Nephron (organoid): ENCODE results near the gene TRPV2.
A peak's percentile ranks its signal among the peaks of the same experiment; 100 is the strongest.

Experiments used
- H3K27ac Mint-ChIP-seq, 3 experiments: 2 replicates each; pipeline ENCODE4 v1.8.0; 2020; ENCODE audit warnings: mixed read lengths in 3 of 3, mild to moderate bottlenecking in 2 of 3, moderate library complexity in 1 of 3
- H3K27me3 Mint-ChIP-seq: 2 replicates; pipeline ENCODE4 v1.8.0; 2021; ENCODE audit warnings: low read depth, mild to moderate bottlenecking, moderate library complexity, mixed read lengths
- H3K36me3 Mint-ChIP-seq: 2 replicates; pipeline ENCODE4 v1.8.0; 2020; ENCODE audit warnings: low read depth, mixed read lengths
- H3K4me1 Mint-ChIP-seq: 2 replicates; pipeline ENCODE4 v1.8.0; 2020; ENCODE audit warnings: mixed read lengths
- H3K4me3 Mint-ChIP-seq, 3 experiments: 2 replicates each; pipeline ENCODE4 v1.8.0; 2020; ENCODE audit warnings: mild to moderate bottlenecking in 3 of 3, mixed read lengths in 3 of 3, moderate library complexity in 2 of 3
- H3K9me3 Mint-ChIP-seq: 2 replicates; pipeline ENCODE4 v1.8.0; 2020; ENCODE audit warnings: mixed read lengths
- TF ChIP-seq, protein P1 (sequence below), 3 experiments: fragments of 200-600 bp; sonication (generic); IDR thresholded peaks; one replicate each; pipeline ENCODE4 v1.5.0; 2021; ENCODE audit warnings: antibody characterized with exemption in 3 of 3; ENCODE audit not compliant: unreplicated experiment in 3 of 3

TRPV2 gene

DNA sequence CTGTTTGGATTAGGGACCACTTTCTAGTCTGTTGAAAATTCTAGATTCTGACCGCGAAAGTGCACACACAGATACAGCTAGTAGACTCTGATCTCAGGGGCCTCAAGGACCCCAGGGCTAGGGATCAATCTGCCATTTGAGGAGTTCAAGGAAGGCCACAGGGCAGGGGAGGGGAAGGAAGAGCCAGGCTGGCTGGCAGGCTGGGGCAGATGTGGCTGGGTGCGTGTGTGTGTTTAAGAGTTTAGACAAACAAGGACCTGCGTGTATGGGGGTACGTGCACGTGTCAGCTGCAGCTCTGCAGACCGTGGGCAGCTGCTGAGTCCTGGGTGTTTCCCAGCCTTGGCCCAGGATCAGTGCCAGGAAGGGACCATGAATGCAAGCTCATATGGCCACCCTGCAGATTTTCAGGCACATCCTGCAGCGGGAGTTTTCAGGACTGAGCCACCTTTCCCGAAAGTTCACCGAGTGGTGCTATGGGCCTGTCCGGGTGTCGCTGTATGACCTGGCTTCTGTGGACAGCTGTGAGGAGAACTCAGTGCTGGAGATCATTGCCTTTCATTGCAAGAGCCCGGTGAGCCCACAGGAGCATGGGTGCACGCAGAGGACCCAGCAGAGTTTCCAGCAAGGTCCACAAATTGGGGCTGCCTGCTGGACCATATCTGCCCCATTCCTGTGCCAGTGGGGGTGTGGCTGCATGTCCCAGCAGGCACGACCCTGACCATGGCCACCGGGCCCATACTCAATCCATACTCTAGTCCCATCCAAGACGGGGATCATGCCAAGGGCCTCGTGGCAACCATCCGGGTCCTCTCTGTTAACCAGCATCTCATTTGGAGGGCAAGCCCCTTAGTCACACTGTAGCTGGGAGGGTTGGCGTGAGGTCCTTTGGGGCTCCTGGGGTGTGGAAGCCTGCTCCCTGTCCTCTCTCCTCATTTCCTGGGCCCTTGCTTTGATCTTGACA is 10.6 kb downstream of the TRPV2 start:
- Mint-ChIP-seq H3K4me3 (no peak overlapping the region), H3K4me1 (peaks cover 15% of the 10 kb centered on the region), H3K36me3 (no peaks in the 10 kb centered on the region), H3K9me3 (no peaks in the 10 kb centered on the region), H3K27me3 (no peaks in the 10 kb centered on the region), H3K27ac (no peak overlapping the region)
- TF ChIP-seq, protein P1, sequence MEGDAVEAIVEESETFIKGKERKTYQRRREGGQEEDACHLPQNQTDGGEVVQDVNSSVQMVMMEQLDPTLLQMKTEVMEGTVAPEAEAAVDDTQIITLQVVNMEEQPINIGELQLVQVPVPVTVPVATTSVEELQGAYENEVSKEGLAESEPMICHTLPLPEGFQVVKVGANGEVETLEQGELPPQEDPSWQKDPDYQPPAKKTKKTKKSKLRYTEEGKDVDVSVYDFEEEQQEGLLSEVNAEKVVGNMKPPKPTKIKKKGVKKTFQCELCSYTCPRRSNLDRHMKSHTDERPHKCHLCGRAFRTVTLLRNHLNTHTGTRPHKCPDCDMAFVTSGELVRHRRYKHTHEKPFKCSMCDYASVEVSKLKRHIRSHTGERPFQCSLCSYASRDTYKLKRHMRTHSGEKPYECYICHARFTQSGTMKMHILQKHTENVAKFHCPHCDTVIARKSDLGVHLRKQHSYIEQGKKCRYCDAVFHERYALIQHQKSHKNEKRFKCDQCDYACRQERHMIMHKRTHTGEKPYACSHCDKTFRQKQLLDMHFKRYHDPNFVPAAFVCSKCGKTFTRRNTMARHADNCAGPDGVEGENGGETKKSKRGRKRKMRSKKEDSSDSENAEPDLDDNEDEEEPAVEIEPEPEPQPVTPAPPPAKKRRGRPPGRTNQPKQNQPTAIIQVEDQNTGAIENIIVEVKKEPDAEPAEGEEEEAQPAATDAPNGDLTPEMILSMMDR (IDR thresholded peaks at IDR 0.05; ENCODE audit: unreplicated experiment in 3 of 3): no peak

DNA sequence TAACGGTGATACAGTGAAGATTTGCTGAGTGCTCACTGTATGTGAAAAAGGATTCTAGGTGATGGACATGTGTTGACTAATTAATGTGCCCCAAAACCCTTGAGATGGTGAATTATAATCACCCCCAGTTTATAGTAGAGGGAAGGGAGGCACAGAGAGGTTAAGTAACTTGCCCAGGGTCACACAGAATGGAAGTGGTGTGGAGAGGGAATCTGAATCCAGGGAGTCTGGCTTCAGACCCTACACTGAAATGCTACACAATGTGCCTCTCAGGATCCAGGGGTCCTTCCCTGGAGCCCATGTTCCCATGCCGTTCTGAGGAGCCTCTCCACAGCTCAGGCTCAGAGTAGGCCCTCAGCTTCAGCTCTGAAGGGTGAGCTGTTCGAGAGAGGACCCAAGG is 11.6 kb downstream of the TRPV2 start:
- TF ChIP-seq, protein P1 (IDR thresholded peaks at IDR 0.05; ENCODE audit: unreplicated experiment in 3 of 3): no peak
- no peak overlapping the region for H3K27ac Mint-ChIP-seq
- peaks cover 15% of the 10 kb centered on the region for H3K4me1 Mint-ChIP-seq
- H3K4me3 Mint-ChIP-seq: no peak overlapping the region
- no peaks in the 10 kb centered on the region for H3K36me3 Mint-ChIP-seq
- no peaks in the 10 kb centered on the region for H3K9me3 Mint-ChIP-seq
- no peaks in the 10 kb centered on the region for H3K27me3 Mint-ChIP-seq

DNA sequence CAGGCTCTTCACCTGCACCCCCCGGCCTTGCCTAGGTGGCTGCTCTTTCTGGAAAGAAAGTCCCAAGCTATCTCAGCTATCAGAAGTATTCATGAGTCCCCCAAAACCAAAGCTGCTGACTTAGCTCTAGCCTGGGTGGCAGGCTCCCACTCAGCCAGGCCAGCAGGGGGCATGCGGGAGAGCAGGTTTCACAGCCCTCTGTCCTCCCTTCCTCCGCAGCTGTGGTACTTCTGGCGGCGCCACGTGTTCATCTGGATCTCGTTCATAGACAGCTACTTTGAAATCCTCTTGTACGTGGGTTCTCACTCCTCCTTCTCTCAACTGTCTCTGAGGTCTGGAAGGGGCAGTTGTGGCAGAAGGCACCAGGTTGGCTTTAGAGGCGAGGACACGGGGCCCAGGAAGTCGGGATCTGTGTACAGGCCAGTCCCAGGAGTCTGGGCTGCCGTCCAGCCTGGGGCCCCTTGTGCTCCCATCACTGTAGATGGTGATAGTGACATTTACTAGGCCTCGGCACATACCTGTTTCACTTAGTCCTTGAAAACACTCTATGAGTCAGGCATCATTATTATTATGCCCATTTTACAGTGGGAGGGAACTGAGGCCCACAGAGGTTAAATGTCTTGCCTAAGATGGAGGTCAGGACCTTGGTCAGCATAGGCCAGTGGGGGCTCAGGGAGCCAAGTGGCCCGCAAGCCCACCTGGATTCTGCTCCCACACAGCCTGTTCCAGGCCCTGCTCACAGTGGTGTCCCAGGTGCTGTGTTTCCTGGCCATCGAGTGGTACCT is 12.9 kb downstream of the TRPV2 start:
- Mint-ChIP-seq H3K27me3 (no peaks in the 10 kb centered on the region), H3K9me3 (no peaks in the 10 kb centered on the region), H3K27ac (no peak overlapping the region), H3K4me3 (no peak overlapping the region), H3K36me3 (no peaks in the 10 kb centered on the region), H3K4me1 (peaks cover 15% of the 10 kb centered on the region)
- TF ChIP-seq, protein P1 (IDR thresholded peaks at IDR 0.05; ENCODE audit: unreplicated experiment in 3 of 3): peak; percentile 44 to 62 (median 52)

DNA sequence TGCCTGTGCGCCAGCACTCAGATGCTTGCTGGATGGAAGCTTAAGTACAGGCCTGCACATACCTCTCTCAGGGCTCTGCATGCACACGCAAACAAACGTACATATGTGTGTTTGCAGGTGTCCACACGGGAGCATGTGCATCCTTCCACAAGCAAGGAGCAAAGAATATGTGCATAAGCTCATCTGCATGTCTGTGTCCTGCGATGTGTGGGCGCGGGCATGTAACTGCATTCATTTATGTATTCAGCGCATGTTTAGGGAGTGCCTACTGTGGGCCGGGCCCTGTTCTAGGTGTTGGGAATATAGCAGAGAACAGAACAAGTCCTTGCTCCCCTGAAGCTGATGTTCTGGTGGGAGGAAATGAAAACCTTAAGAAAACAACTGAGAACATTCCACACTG is 13.7 kb downstream of the TRPV2 start:
- TF ChIP-seq, protein P1 (IDR thresholded peaks at IDR 0.05; ENCODE audit: unreplicated experiment in 3 of 3): no peak
- no peak overlapping the region for H3K4me3 Mint-ChIP-seq
- H3K36me3 Mint-ChIP-seq: no peaks in the 10 kb centered on the region
- no peak overlapping the region for H3K27ac Mint-ChIP-seq
- no peaks in the 10 kb centered on the region for H3K27me3 Mint-ChIP-seq
- no peaks in the 10 kb centered on the region for H3K9me3 Mint-ChIP-seq
- peaks cover 15% of the 10 kb centered on the region for H3K4me1 Mint-ChIP-seq

DNA sequence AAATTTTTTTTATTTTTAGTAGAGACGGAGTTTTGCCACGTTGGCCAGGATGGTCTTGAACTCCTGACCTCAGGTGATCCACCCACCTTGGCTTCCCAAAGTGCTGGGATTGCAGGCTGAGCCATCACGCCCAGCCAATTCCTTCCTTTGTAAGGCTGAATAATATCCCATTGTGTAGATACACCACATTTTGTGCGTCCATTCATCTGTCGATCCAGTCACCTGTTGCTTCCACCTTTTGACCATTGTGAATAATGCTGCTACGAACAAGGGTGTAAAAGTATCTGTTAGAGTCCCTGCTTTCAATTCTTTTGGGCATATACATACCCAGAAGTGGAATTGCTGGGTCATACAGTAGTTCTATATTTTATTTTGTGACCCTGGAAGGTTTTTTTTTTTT is 15.3 kb downstream of the TRPV2 start:
- TF ChIP-seq, protein P1 (IDR thresholded peaks at IDR 0.05; ENCODE audit: unreplicated experiment in 3 of 3): no peak
- H3K4me1 Mint-ChIP-seq: peaks cover 12% of the 10 kb centered on the region
- no peak overlapping the region for H3K4me3 Mint-ChIP-seq

More for the DNA sequence above, 15.3 kb downstream of the TRPV2 start:
- H3K27ac Mint-ChIP-seq: no peak overlapping the region
- no peaks in the 10 kb centered on the region for H3K27me3 Mint-ChIP-seq
- H3K9me3 Mint-ChIP-seq: no peaks in the 10 kb centered on the region
- no peaks in the 10 kb centered on the region for H3K36me3 Mint-ChIP-seq
